AG08395 (cell line): Measurements from ENCODE around the gene SEMA4D.

Experiments
- DNase-seq: peaks from one replicate; pipeline ENCODE4 v3.0.0; 2012; ENCODE audit warnings: mixed read lengths, low spot score

SEMA4D gene

GRCh38 chr9:89528131-89528530 lies 30.2 kb upstream of the SEMA4D start:
- DNase-seq = no peak

- DNase-seq = no peak
These were observed 29.2 kb upstream of the SEMA4D start for GRCh38 chr9:89527084-89527483.

- no peak for DNase-seq
These were observed 28.8 kb upstream of the SEMA4D start for GRCh38 chr9:89526667-89527066.

- DNase-seq = no peak
These were observed 27.8 kb upstream of the SEMA4D start for GRCh38 chr9:89525446-89526374.

- DNase-seq = no peak
These were observed 27.1 kb upstream of the SEMA4D start for GRCh38 chr9:89524963-89525362.

GRCh38 chr9:89523948-89524347 lies 26.0 kb upstream of the SEMA4D start:
- DNase-seq = no peak

- no peak for DNase-seq
These were observed 25.0 kb upstream of the SEMA4D start for GRCh38 chr9:89522959-89523285.

- no peak for DNase-seq
These were observed 24.5 kb upstream of the SEMA4D start for GRCh38 chr9:89522261-89522958.

- no peak for DNase-seq
These were observed 21.5 kb upstream of the SEMA4D start for GRCh38 chr9:89519366-89519805.

GRCh38 chr9:89518466-89519365 lies 20.8 kb upstream of the SEMA4D start:
- no peak for DNase-seq

- no peak for DNase-seq
These were observed 17.5 kb upstream of the SEMA4D start for GRCh38 chr9:89515416-89515815.

GRCh38 chr9:89514956-89515355 lies 17.0 kb upstream of the SEMA4D start:
- no peak for DNase-seq

GRCh38 chr9:89514337-89514736 lies 16.4 kb upstream of the SEMA4D start:
- no peak for DNase-seq

GRCh38 chr9:89513837-89514236 lies 15.9 kb upstream of the SEMA4D start:
- no peak for DNase-seq

GRCh38 chr9:89512382-89512781 lies 14.5 kb upstream of the SEMA4D start:
- DNase-seq = no peak

- no peak for DNase-seq
These were observed 11.2 kb upstream of the SEMA4D start for GRCh38 chr9:89508951-89509615.

GRCh38 chr9:89505911-89506310 lies 8.0 kb upstream of the SEMA4D start:
- DNase-seq = no peak

GRCh38 chr9:89505048-89505447 lies 7.1 kb upstream of the SEMA4D start:
- no peak for DNase-seq

GRCh38 chr9:89502671-89503070 lies 4.8 kb upstream of the SEMA4D start:
- no peak for DNase-seq

GRCh38 chr9:89502038-89502601 lies 4.2 kb upstream of the SEMA4D start:
- no peak for DNase-seq

GRCh38 chr9:89501311-89501898 lies 3.5 kb upstream of the SEMA4D start:
- no peak for DNase-seq
